ENCODE data around the gene ISM2.

ISM2 gene

DNA sequence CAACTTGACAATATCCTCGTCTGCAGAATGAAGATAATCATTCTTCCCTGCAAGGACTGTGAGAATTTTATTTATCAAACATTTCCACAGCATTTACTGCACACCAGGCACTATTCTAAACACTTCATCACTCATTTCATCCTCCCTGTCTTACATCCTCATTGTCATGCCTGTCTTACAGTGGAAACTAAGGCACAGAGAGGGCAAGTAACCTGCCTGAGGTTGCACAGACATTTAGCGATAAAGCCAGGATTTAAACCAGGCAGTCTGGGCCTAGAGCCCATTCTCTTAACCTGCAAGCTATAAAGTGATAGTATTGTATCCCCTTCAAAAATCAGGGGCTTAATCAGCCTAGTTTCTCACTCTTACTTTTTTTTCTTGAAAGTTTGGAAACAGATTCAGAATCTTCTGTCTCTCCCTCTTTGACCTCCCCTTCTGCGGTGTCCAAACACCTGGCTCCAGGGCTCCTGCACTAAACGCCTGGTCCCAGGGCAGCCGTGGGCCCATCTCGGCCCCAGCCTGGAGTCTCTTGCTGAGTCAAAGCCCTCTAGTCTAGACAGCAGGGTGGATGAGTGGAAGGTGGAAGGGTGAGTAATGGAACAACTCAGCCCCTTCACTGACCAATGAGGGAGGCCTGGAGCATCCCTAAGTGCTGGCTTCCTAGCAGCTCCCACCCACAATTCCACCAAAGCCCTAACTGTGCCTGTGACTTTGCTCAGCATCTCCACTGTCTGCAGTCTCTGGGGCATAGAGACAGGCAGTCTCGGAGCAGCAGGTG, 12.5 kb downstream of the ISM2 start:
- Histone ChIP-seq H3K4me2 (ENCODE audit: low read length) (no peak overlapping the region), H3K4me3 (ENCODE audit: low read depth, low read length) (no peak overlapping the region), H2AFZ (no peak overlapping the region), H3K27ac (no peak overlapping the region), H3K79me2 (no peaks in the 10 kb centered on the region), H3K36me3 (ENCODE audit: control insufficient read depth, insufficient read depth, low read length) (no peaks in the 10 kb centered on the region), H3K4me1 (no peaks in the 10 kb centered on the region), H3K9me3 (ENCODE audit: control insufficient read depth, low read length) (no peaks in the 10 kb centered on the region), H3K27me3 (ENCODE audit: control insufficient read depth, insufficient read depth, low read length) (no peaks in the 10 kb centered on the region), H3K9ac (no peak overlapping the region)
- TF ChIP-seq, protein P1, sequence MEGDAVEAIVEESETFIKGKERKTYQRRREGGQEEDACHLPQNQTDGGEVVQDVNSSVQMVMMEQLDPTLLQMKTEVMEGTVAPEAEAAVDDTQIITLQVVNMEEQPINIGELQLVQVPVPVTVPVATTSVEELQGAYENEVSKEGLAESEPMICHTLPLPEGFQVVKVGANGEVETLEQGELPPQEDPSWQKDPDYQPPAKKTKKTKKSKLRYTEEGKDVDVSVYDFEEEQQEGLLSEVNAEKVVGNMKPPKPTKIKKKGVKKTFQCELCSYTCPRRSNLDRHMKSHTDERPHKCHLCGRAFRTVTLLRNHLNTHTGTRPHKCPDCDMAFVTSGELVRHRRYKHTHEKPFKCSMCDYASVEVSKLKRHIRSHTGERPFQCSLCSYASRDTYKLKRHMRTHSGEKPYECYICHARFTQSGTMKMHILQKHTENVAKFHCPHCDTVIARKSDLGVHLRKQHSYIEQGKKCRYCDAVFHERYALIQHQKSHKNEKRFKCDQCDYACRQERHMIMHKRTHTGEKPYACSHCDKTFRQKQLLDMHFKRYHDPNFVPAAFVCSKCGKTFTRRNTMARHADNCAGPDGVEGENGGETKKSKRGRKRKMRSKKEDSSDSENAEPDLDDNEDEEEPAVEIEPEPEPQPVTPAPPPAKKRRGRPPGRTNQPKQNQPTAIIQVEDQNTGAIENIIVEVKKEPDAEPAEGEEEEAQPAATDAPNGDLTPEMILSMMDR (IDR thresholded peaks at IDR 0.05): no peak

DNA sequence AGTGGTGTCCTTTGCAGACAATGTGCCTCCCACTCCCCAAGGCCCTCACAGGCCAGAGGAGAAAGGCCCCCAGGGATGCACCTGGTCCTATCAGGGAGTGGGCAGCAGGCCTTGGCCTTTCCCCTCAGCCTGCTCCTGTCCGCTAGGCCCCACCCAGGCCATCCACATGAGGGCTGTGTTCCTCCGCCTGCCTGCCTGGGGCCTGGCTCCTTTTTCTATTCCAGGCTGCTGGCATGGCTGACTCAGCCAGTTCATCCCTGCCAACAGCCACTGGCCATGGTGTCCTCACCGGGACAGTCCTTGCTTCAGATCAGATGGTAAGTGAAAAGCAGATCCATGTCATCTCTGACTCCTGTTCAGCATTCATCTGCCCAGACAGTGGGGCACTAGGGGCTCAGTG, 13.4 kb downstream of the ISM2 start:
- Histone ChIP-seq H3K9ac (no peak overlapping the region), H2AFZ (no peak overlapping the region), H3K27ac (no peak overlapping the region), H3K4me2 (ENCODE audit: low read length) (no peak overlapping the region), H3K27me3 (ENCODE audit: control insufficient read depth, insufficient read depth, low read length) (no peaks in the 10 kb centered on the region), H3K36me3 (ENCODE audit: control insufficient read depth, insufficient read depth, low read length) (no peaks in the 10 kb centered on the region), H3K4me3 (ENCODE audit: low read depth, low read length) (no peak overlapping the region), H3K79me2 (no peaks in the 10 kb centered on the region), H3K4me1 (no peaks in the 10 kb centered on the region), H3K9me3 (ENCODE audit: control insufficient read depth, low read length) (no peaks in the 10 kb centered on the region)
- TF ChIP-seq, protein P1 (IDR thresholded peaks at IDR 0.05): no peak

DNA sequence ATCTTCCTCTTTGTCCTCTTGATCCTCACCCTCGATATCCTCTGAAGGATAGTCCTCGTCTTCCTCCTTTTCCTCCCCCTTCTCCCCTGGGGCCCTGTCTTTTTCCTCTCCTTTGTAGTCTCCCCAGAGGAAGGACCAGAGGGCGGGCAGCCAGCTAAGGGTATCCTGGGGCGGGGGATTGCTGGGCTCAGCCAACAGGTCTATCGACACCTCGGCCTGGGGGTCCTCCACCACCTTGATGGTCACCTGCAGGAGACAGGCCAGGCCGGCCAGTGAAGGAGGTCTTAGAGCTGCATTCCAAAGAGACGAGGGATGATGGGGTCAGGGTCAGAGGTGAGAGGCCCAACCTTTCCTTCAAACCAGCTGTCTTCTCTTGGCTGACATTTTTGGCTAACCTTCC, 16.2 kb downstream of the ISM2 start:
- TF ChIP-seq, protein P1 (IDR thresholded peaks at IDR 0.05): no peak
- H3K9ac ChIP-seq: no peak overlapping the region

DNA sequence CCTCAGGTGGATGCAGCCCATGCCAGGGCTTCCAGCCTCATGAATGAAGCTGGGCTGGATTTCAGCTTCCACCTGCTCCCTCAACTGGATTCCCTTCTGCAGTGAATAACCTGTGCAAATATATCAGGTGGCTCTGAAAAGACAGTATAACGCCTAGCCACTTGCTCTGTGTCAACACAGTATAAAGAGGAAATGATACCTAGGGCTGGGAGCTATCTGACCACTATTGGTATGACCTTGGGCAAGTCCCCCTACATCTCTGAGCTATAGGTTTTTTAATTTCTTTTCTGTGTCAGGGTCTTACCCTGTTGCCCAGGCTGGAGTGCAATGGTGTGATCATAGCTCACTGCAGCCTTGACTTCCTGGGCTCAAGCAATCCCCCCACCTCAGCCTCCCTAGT, 19.8 kb downstream of the ISM2 start:
- H3K9ac ChIP-seq: no peak overlapping the region
- H3K4me3 ChIP-seq (ENCODE audit: low read depth, low read length): no peak overlapping the region
- no peaks in the 10 kb centered on the region for H3K9me3 ChIP-seq (ENCODE audit: control insufficient read depth, low read length)
- H3K27me3 ChIP-seq (ENCODE audit: control insufficient read depth, insufficient read depth, low read length): no peaks in the 10 kb centered on the region
- TF ChIP-seq, protein P1 (IDR thresholded peaks at IDR 0.05): no peak
- H3K4me1 ChIP-seq: no peaks in the 10 kb centered on the region
- no peak overlapping the region for H3K4me2 ChIP-seq (ENCODE audit: low read length)
- H2AFZ ChIP-seq: no peak overlapping the region
- no peaks in the 10 kb centered on the region for H3K79me2 ChIP-seq
- no peak overlapping the region for H3K27ac ChIP-seq
- no peaks in the 10 kb centered on the region for H3K36me3 ChIP-seq (ENCODE audit: control insufficient read depth, insufficient read depth, low read length)

More for the DNA sequence above, 16.2 kb downstream of the ISM2 start:
- no peaks in the 10 kb centered on the region for H3K9me3 ChIP-seq (ENCODE audit: control insufficient read depth, low read length)
- no peak overlapping the region for H2AFZ ChIP-seq
- H3K27ac ChIP-seq: no peak overlapping the region
- H3K27me3 ChIP-seq (ENCODE audit: control insufficient read depth, insufficient read depth, low read length): no peaks in the 10 kb centered on the region
- H3K4me1 ChIP-seq: no peaks in the 10 kb centered on the region
- no peak overlapping the region for H3K4me3 ChIP-seq (ENCODE audit: low read depth, low read length)
- no peak overlapping the region for H3K4me2 ChIP-seq (ENCODE audit: low read length)
- no peaks in the 10 kb centered on the region for H3K79me2 ChIP-seq
- no peaks in the 10 kb centered on the region for H3K36me3 ChIP-seq (ENCODE audit: control insufficient read depth, insufficient read depth, low read length)

DNA sequence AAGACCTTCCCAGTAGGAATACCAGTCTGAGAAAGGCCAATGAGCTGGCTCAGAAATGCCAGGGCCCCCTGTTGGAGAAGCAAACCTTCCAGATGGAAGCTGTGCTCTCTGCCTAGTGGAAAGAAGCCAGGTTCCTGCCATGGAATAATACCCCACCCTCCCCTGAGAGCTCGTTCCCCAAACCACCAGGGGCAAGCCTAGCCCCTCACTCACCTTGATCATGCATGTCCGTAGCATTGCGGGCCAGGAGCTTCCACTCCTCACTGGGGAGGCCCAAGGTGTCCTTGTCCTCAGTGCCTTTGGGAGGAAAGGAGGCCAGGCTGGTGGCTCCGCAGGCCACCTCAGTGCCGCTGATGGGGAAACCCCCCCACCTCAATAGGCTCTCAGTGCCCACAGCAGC, 20.6 kb downstream of the ISM2 start:
- Histone ChIP-seq H3K4me1 (no peaks in the 10 kb centered on the region), H3K4me2 (ENCODE audit: low read length) (no peak overlapping the region), H3K4me3 (ENCODE audit: low read depth, low read length) (no peak overlapping the region), H3K9ac (no peak overlapping the region), H3K27ac (no peak overlapping the region), H2AFZ (no peak overlapping the region), H3K36me3 (ENCODE audit: control insufficient read depth, insufficient read depth, low read length) (no peaks in the 10 kb centered on the region), H3K9me3 (ENCODE audit: control insufficient read depth, low read length) (no peaks in the 10 kb centered on the region), H3K27me3 (ENCODE audit: control insufficient read depth, insufficient read depth, low read length) (no peaks in the 10 kb centered on the region), H3K79me2 (no peaks in the 10 kb centered on the region)
- TF ChIP-seq, protein P1 (IDR thresholded peaks at IDR 0.05): no peak

Measured in parathyroid adenoma (tissue), 2 donors.